HCT116 (cell line): ENCODE results near the gene KIAA1328. TPM values are rescaled to one million over a fixed set of nuclear protein-coding genes. Genes with fewer than 3 reads are reported as not detected.

ENCODE experiments used
- ATAC-seq: fragments of 200-7000 bp; cut with Tn5 transposase; 2 replicates; pipeline ENCODE4 v1.9.1; 2020; ENCODE audit warnings: mild to moderate bottlenecking, moderate library complexity
- BruUV-seq: library from RNA; stranded (reverse); fragments of 400-500 nt; replicated peaks from 2 replicates; lab custom pipeline; 2021; lab: Mats Ljungman, UMichigan
- CTCF ChIA-PET: fragments of 300-600 bp; sonication (Branson Sonifier 250); formaldehyde crosslinking; loops from one replicate; lab custom pipeline; 2021; ENCODE audit warnings: antibody characterized with exemption; lab: Charles Lee
- POLR2A ChIA-PET: fragments of 300-600, 350-600 bp; sonication (Branson Sonifier 250); formaldehyde crosslinking; loops from one replicate; lab custom pipeline; 2021; ENCODE audit warnings: antibody characterized with exemption; lab: Charles Lee
- RAD21 ChIA-PET, 2 experiments: fragments of 300-600 bp; sonication (Branson Sonifier 250); formaldehyde crosslinking; loops; one replicate each; lab custom pipeline; 2023; ENCODE audit warnings: low total read pairs in 2 of 2; ENCODE audit not compliant: uncharacterized antibody in 2 of 2, unreplicated experiment in 2 of 2, low non-redundant PET in 1 of 2; lab: Charles Lee
- DNase-seq: peaks from one replicate; pipeline ENCODE4 v3.0.0-alpha.2; 2010; ENCODE audit warnings: low read depth, low spot score
- H2AFZ ChIP-seq: fragments of 200-600 bp; shearing (Covaris generic), sonication (generic); 2 replicates; pipeline ENCODE4 v1.6.1; 2017; ENCODE audit warnings: low read depth, mixed run types, mixed read lengths, antibody characterized with exemption, low read length; ENCODE audit not compliant: poor library complexity, severe bottlenecking
- H3K27ac ChIP-seq: 2 replicates; pipeline ENCODE4 v1.5.1; 2012; ENCODE audit warnings: low read depth, low read length
- H3K27me3 ChIP-seq: fragments of 200-600 bp; sonication (generic); 2 replicates; pipeline ENCODE4 v1.6.1; 2016; ENCODE audit warnings: mixed run types, low read length, mixed read lengths; ENCODE audit not compliant: insufficient read depth
- H3K36me3 ChIP-seq, 2 experiments: fragments of 200-500 bp in 1 of 2; fragments of 200-600 bp in 1 of 2; sonication (Bioruptor generic) in 1 of 2; sonication (generic) in 1 of 2; 2 replicates each; pipeline versions ENCODE4 v1.5.1 to v1.6.1; 2014 to 2016; ENCODE audit warnings: low read length in 2 of 2, inconsistent platforms in 1 of 2, mixed read lengths in 1 of 2, mixed run types in 1 of 2; ENCODE audit not compliant: insufficient read depth in 2 of 2, control insufficient read depth in 1 of 2
- H3K4me1 ChIP-seq, 2 experiments: fragments of 200-600 bp in 1 of 2; sonication (generic) in 1 of 2; 2 replicates each; pipeline versions ENCODE4 v1.5.1 to v1.6.1; 2012 to 2017; ENCODE audit warnings: low read length in 2 of 2, inconsistent platforms in 1 of 2, mild to moderate bottlenecking in 1 of 2, mixed read lengths in 1 of 2, mixed run types in 1 of 2, moderate library complexity in 1 of 2; ENCODE audit not compliant: insufficient read depth in 2 of 2, control insufficient read depth in 1 of 2
- H3K4me2 ChIP-seq: fragments of 200-600 bp; sonication (generic); 2 replicates; pipeline ENCODE4 v1.6.1; 2017; ENCODE audit warnings: mixed run types, low read length, mixed read lengths
- H3K4me3 ChIP-seq, 2 experiments: fragments of 200-600 bp in 1 of 2; sonication (generic) in 1 of 2; replicated peaks in 1 of 2; 2 replicates each; pipeline ENCODE4 v1.5.1; 2011 to 2016; ENCODE audit warnings: low read length in 2 of 2, control low read depth in 1 of 2, low read depth in 1 of 2, mild to moderate bottlenecking in 1 of 2, mixed read lengths in 1 of 2, mixed run types in 1 of 2
- H3K79me2 ChIP-seq: fragments of 200-600 bp; sonication (generic); 2 replicates; pipeline ENCODE4 v1.6.1; 2017; ENCODE audit warnings: mild to moderate bottlenecking, mixed run types, low read length, moderate library complexity, mixed read lengths; ENCODE audit not compliant: insufficient read depth
- H3K9ac ChIP-seq: fragments of 200-600 bp; sonication (generic); 2 replicates; pipeline ENCODE4 v1.6.1; 2016; ENCODE audit warnings: low read length, mixed read lengths
- H3K9me2 ChIP-seq: fragments of 200-600 bp; sonication (generic), shearing (Covaris generic); 2 replicates; pipeline ENCODE4 v1.6.1; 2017; ENCODE audit warnings: mixed run types, mild to moderate bottlenecking, moderate library complexity; ENCODE audit not compliant: insufficient read depth
- H3K9me3 ChIP-seq, 2 experiments: fragments of 200-500 bp in 1 of 2; fragments of 200-600 bp in 1 of 2; sonication (Bioruptor generic) in 1 of 2; sonication (generic) in 1 of 2; 2 replicates each; pipeline ENCODE4 v1.6.1; 2014 to 2017; ENCODE audit warnings: low read length in 2 of 2, mixed read lengths in 2 of 2, inconsistent platforms in 1 of 2, low read depth in 1 of 2, mild to moderate bottlenecking in 1 of 2, mixed run types in 1 of 2, moderate library complexity in 1 of 2; ENCODE audit not compliant: control insufficient read depth in 1 of 2, insufficient read depth in 1 of 2
- H4K20me1 ChIP-seq: fragments of 200-600 bp; sonication (generic), shearing (Covaris generic); 2 replicates; pipeline ENCODE4 v1.6.1; 2017; ENCODE audit warnings: mixed run types, mild to moderate bottlenecking, moderate library complexity; ENCODE audit not compliant: insufficient read depth
- ATF3 ChIP-seq: IDR thresholded peaks from 2 replicates; pipeline ENCODE4 v1.6.1; 2012
- CEBPB ChIP-seq: IDR thresholded peaks from 2 replicates; pipeline ENCODE4 v1.6.1; 2012; ENCODE audit warnings: low read depth
- EGR1 ChIP-seq: IDR thresholded peaks from 2 replicates; pipeline ENCODE4 v1.6.1; 2012; ENCODE audit warnings: low read depth
- EZH2 ChIP-seq: fragments of 200-600 bp; sonication (generic); IDR thresholded peaks from 2 replicates; pipeline ENCODE4 v1.6.1; 2017; ENCODE audit warnings: antibody characterized with exemption, mixed run types
- EZH2phosphoT487 ChIP-seq: fragments of 200-600 bp; IDR thresholded peaks from 2 replicates; pipeline ENCODE4 v1.6.1; 2018; ENCODE audit warnings: antibody characterized with exemption, borderline replicate concordance
- FOSL1 ChIP-seq: IDR thresholded peaks from 2 replicates; pipeline ENCODE4 v1.6.1; 2012; ENCODE audit warnings: low read depth
- JUND ChIP-seq: IDR thresholded peaks from 2 replicates; pipeline ENCODE4 v1.6.1; 2012
- MAX ChIP-seq: IDR thresholded peaks from 2 replicates; pipeline ENCODE4 v1.6.1; 2012
- POLR2A ChIP-seq: IDR thresholded peaks from 2 replicates; pipeline ENCODE4 v1.7.0; 2011; ENCODE audit warnings: borderline replicate concordance; ENCODE audit not compliant: insufficient read depth, insufficient read length; ENCODE audit errors: extremely low read depth
- POLR2AphosphoS5 ChIP-seq: IDR thresholded peaks from 2 replicates; pipeline ENCODE4 v1.6.1; 2011; ENCODE audit warnings: mild to moderate bottlenecking, low read depth, low read length, moderate library complexity
- RAD21 ChIP-seq: IDR thresholded peaks from 2 replicates; pipeline ENCODE4 v1.6.1; 2012; ENCODE audit warnings: low read depth, mild to moderate bottlenecking
- REST ChIP-seq: IDR thresholded peaks from 2 replicates; pipeline ENCODE4 v1.6.1; 2012; ENCODE audit warnings: low read depth
- SIN3A ChIP-seq: IDR thresholded peaks from 2 replicates; pipeline ENCODE4 v1.6.1; 2012; ENCODE audit warnings: low read depth
- SP1 ChIP-seq: IDR thresholded peaks from 2 replicates; pipeline ENCODE4 v1.6.1; 2012; ENCODE audit warnings: low read depth
- TCF7L2 ChIP-seq: IDR thresholded peaks from 2 replicates; pipeline ENCODE4 v1.7.0; 2011; ENCODE audit warnings: borderline replicate concordance, inconsistent platforms; ENCODE audit not compliant: insufficient read depth, insufficient read length; ENCODE audit errors: extremely low read depth
- YY1 ChIP-seq: IDR thresholded peaks from 2 replicates; pipeline ENCODE4 v1.6.1; 2011; ENCODE audit warnings: low read length, low read depth, moderate library complexity, mild to moderate bottlenecking; ENCODE audit not compliant: insufficient replicate concordance; ENCODE audit errors: extremely low read depth
- ZBTB33 ChIP-seq: IDR thresholded peaks from 2 replicates; pipeline ENCODE4 v1.6.1; 2011; ENCODE audit warnings: mild to moderate bottlenecking, low read length, moderate library complexity; ENCODE audit not compliant: insufficient replicate concordance; ENCODE audit errors: extremely low read depth
- ZFX ChIP-seq: fragments of 450-650 bp; IDR thresholded peaks from 2 replicates; pipeline ENCODE4 v1.6.1; 2017
- ZNF274 ChIP-seq: fragments of 200-500 bp; sonication (Bioruptor generic); IDR thresholded peaks from 2 replicates; pipeline ENCODE4 v1.6.1; 2014; ENCODE audit warnings: mild to moderate bottlenecking, low read depth, low read length, inconsistent platforms
- intact Hi-C: fragments of 100-400 bp; cut with micrococcal nuclease; formaldehyde crosslinking; loops from 2 replicates; pipeline ENCODE4 v1.10.0; 2022
- total RNA-seq: library from RNA; stranded (reverse); gene quantifications from one replicate; pipeline ENCODE4 v1.2.1, GENCODE V29; 2021; ENCODE audit not compliant: unreplicated experiment

KIAA1328 gene
- total RNA-seq, 1 experiment from 2014 or later = 5.2 TPM

- POLR2A ChIA-PET = no interaction called here
- no peak overlapping the region for H3K27ac ChIP-seq
- TF ChIP-seq TCF7L2 = no peak
- TF ChIP-seq SP1 = no peak
- no peak for TF ChIP-seq ZBTB33
- no peak for TF ChIP-seq EZH2phosphoT487
- TF ChIP-seq FOSL1 = no peak
- no peak for TF ChIP-seq EGR1
- no peak for TF ChIP-seq ATF3
- no peak for TF ChIP-seq YY1
- no peak for TF ChIP-seq SIN3A
- no peak for TF ChIP-seq ZFX
- TF ChIP-seq POLR2AphosphoS5 = no peak
- no peak for TF ChIP-seq RAD21
- TF ChIP-seq REST = no peak
- TF ChIP-seq POLR2A = no peak
- TF ChIP-seq JUND = no peak
- TF ChIP-seq ZNF274 = no peak
- no peak for TF ChIP-seq MAX
- TF ChIP-seq CEBPB = no peak
- TF ChIP-seq EZH2 = no peak
- RAD21 ChIA-PET = no interaction called here
- H3K27me3 ChIP-seq = no peaks in the 10 kb centered on the region
- TSS peak; percentile 46 for BruUV-seq
- peak overlapping the region; percentile 91 for H3K4me2 ChIP-seq
- peak overlapping the region; percentile 77; the same call in 1 of the 2 replicates for H3K9ac ChIP-seq
- intact Hi-C loops = no loop called here
- DNase-seq (no peak), ATAC-seq (no peak)
- no peaks in the 10 kb centered on the region for H4K20me1 ChIP-seq
- peaks cover 8 to 15% of the 10 kb centered on the region in 2 experiments; a peak in 2 of 4 replicates for H3K4me1 ChIP-seq
- no peaks in the 10 kb centered on the region for H3K36me3 ChIP-seq
- H3K4me3 ChIP-seq = peak overlapping the region; percentile 66 to 98
- H3K79me2 ChIP-seq = peaks cover 29% of the 10 kb centered on the region
- CTCF ChIA-PET = no interaction called here
- H3K9me3 ChIP-seq = no peaks in the 10 kb centered on the region
- H3K9me2 ChIP-seq = no peaks in the 10 kb centered on the region
- H2AFZ ChIP-seq = no peak overlapping the region
Observed at GRCh38 chr18:36830158-36830495, 1.2 kb downstream of the KIAA1328 start.
